HEK293 (cell line): Measurements from ENCODE around the gene TIRAP.

ENCODE experiments used
- GFI1B ChIP-seq: fragments of 450-650 bp; formaldehyde crosslinking; IDR thresholded peaks from 2 replicates; pipeline ENCODE4 v1.5.1; 2016; ENCODE audit warnings: missing biosample characterization, missing genetic modification characterization
- GLI4 ChIP-seq: fragments of 450-650 bp; formaldehyde crosslinking; IDR thresholded peaks from 2 replicates; pipeline ENCODE4 v1.5.1; 2016; ENCODE audit warnings: missing biosample characterization, missing genetic modification characterization
- KLF1 ChIP-seq: fragments of 450-650 bp; formaldehyde crosslinking; IDR thresholded peaks from 2 replicates; pipeline ENCODE4 v1.5.1; 2016; ENCODE audit warnings: missing biosample characterization, missing genetic modification characterization
- RBAK ChIP-seq: fragments of 450-650 bp; formaldehyde crosslinking; IDR thresholded peaks from 2 replicates; pipeline ENCODE4 v1.5.1; 2016; ENCODE audit warnings: missing biosample characterization, missing genetic modification characterization
- SALL2 ChIP-seq: fragments of 450-650 bp; formaldehyde crosslinking; IDR thresholded peaks from 2 replicates; pipeline ENCODE4 v1.5.0; 2017; ENCODE audit warnings: missing biosample characterization, mild to moderate bottlenecking, missing genetic modification characterization, borderline replicate concordance
- SP2 ChIP-seq: fragments of 450-650 bp; formaldehyde crosslinking; IDR thresholded peaks from 2 replicates; pipeline ENCODE4 v1.5.1; 2016; ENCODE audit warnings: missing biosample characterization, missing genetic modification characterization
- WT1 ChIP-seq: fragments of 450-650 bp; formaldehyde crosslinking; IDR thresholded peaks from 2 replicates; pipeline ENCODE4 v1.5.1; 2016; ENCODE audit warnings: missing biosample characterization, missing genetic modification characterization
- YY2 ChIP-seq: fragments of 450-650 bp; formaldehyde crosslinking; IDR thresholded peaks from 2 replicates; pipeline ENCODE4 v1.5.1; 2016; ENCODE audit warnings: missing biosample characterization, missing genetic modification characterization
- ZBTB48 ChIP-seq: fragments of 450-650 bp; formaldehyde crosslinking; IDR thresholded peaks from 2 replicates; pipeline ENCODE4 v1.5.1; 2016; ENCODE audit warnings: missing biosample characterization, missing genetic modification characterization
- ZBTB8A ChIP-seq: fragments of 450-650 bp; formaldehyde crosslinking; IDR thresholded peaks from 2 replicates; pipeline ENCODE4 v1.5.1; 2016; ENCODE audit warnings: missing biosample characterization, missing genetic modification characterization
- ZFP41 ChIP-seq: fragments of 450-650 bp; formaldehyde crosslinking; IDR thresholded peaks from 2 replicates; pipeline ENCODE4 v1.5.1; 2016; ENCODE audit warnings: missing biosample characterization, missing genetic modification characterization, borderline replicate concordance
- ZNF146 ChIP-seq: fragments of 450-650 bp; formaldehyde crosslinking; IDR thresholded peaks from 2 replicates; pipeline ENCODE4 v1.5.1; 2016; ENCODE audit warnings: missing biosample characterization, missing genetic modification characterization
- ZNF223 ChIP-seq: fragments of 450-650 bp; formaldehyde crosslinking; IDR thresholded peaks from 2 replicates; pipeline ENCODE4 v1.5.1; 2016; ENCODE audit warnings: missing biosample characterization, missing genetic modification characterization
- ZNF416 ChIP-seq: fragments of 450-650 bp; formaldehyde crosslinking; IDR thresholded peaks from 2 replicates; pipeline ENCODE4 v1.5.1; 2016; ENCODE audit warnings: missing biosample characterization, missing genetic modification characterization
- ZNF707 ChIP-seq: fragments of 450-650 bp; formaldehyde crosslinking; IDR thresholded peaks from 2 replicates; pipeline ENCODE4 v1.5.1; 2016; ENCODE audit warnings: missing biosample characterization, missing genetic modification characterization
- ZNF768 ChIP-seq: fragments of 450-650 bp; formaldehyde crosslinking; IDR thresholded peaks from 2 replicates; pipeline ENCODE4 v1.5.1; 2018; ENCODE audit warnings: missing biosample characterization, mild to moderate bottlenecking, missing genetic modification characterization
- ZNF792 ChIP-seq: fragments of 450-650 bp; formaldehyde crosslinking; IDR thresholded peaks from 2 replicates; pipeline ENCODE4 v1.5.1; 2016; ENCODE audit warnings: missing biosample characterization, missing genetic modification characterization
- ZNF837 ChIP-seq: fragments of 450-650 bp; formaldehyde crosslinking; IDR thresholded peaks from 2 replicates; pipeline ENCODE4 v1.5.1; 2016; ENCODE audit warnings: missing biosample characterization, missing genetic modification characterization
- ZSCAN16 ChIP-seq: fragments of 450-650 bp; formaldehyde crosslinking; IDR thresholded peaks from 2 replicates; pipeline ENCODE4 v1.5.1; 2016; ENCODE audit warnings: missing biosample characterization, missing genetic modification characterization
- TF ChIP-seq, protein P1 (sequence below): fragments of 450-650 bp; formaldehyde crosslinking; IDR thresholded peaks from 2 replicates; pipeline ENCODE4 v1.5.1; 2016; ENCODE audit warnings: missing biosample characterization, missing genetic modification characterization
- TF ChIP-seq, protein P2 (sequence below): fragments of 450-650 bp; formaldehyde crosslinking; IDR thresholded peaks from 2 replicates; pipeline ENCODE4 v1.5.0; 2017; ENCODE audit warnings: missing biosample characterization, missing genetic modification characterization, borderline replicate concordance
- TF ChIP-seq, protein P3 (sequence below): fragments of 450-650 bp; formaldehyde crosslinking; IDR thresholded peaks from 2 replicates; pipeline ENCODE4 v1.5.1; 2017; ENCODE audit warnings: missing biosample characterization, missing genetic modification characterization
- TF ChIP-seq, protein P4 (sequence below): fragments of 450-650 bp; formaldehyde crosslinking; IDR thresholded peaks from 2 replicates; pipeline ENCODE4 v1.5.1; 2016; ENCODE audit warnings: missing biosample characterization, missing genetic modification characterization, borderline replicate concordance
- TF ChIP-seq, protein P5 (sequence below): fragments of 450-650 bp; formaldehyde crosslinking; IDR thresholded peaks from 2 replicates; pipeline ENCODE4 v1.5.1; 2016; ENCODE audit warnings: missing biosample characterization, missing genetic modification characterization
- TF ChIP-seq, protein P6 (sequence below): fragments of 450-650 bp; formaldehyde crosslinking; IDR thresholded peaks from 2 replicates; pipeline ENCODE4 v1.5.1; 2016; ENCODE audit warnings: missing biosample characterization, missing genetic modification characterization, borderline replicate concordance

Gene TIRAP

DNA sequence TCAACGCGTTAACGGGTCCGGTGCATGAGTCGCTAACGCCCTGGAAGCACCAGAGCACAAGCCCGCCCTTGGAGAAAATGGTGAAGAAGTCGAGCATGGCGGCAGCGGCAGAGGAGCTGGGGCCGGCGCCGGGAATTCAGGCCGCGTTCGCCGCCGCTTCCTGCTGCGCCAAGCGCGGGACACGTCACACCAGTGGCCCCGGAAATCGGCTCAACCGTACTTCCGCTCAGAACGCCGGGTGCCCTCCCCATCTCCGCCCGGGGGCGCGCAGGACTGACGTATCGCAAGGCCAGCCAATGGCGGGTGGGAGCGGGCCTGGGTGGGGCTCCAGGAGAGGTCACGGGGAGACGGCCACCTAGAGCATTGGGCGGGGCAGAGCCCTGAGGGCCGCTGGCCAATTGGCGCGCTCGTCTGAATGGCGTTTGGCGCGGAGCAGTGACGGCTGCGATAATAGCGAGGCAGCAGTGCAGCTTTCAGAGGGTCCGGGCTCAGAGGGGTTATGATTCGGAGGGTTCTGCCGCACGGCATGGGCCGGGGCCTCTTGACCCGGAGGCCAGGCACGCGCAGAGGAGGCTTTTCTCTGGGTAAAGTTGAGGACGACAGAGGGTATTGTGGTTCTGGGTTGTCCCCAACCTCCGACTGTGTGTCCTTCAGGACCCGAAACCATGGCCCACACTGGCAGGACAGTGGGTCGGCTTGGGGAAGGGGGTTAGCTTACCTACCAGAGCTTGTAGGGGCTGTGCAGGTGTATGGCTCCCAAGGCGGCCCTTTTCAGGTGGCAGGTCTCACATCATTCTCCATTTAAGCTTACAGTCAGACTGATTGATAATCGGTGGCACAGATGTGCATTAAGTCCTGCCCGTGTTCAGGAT lies 13.9 kb upstream of the TIRAP start, which contains the start of the genes FOXRED1 and SRPRA (continued):
- TF ChIP-seq ZSCAN16 (tag by site-specific recombination): no peak
- TF ChIP-seq ZNF837 (tag by site-specific recombination): no peak
- no peak for TF ChIP-seq RBAK
- no peak for TF ChIP-seq ZNF768
- TF ChIP-seq SALL2 (tag by site-specific recombination): no peak
- TF ChIP-seq, protein P1, sequence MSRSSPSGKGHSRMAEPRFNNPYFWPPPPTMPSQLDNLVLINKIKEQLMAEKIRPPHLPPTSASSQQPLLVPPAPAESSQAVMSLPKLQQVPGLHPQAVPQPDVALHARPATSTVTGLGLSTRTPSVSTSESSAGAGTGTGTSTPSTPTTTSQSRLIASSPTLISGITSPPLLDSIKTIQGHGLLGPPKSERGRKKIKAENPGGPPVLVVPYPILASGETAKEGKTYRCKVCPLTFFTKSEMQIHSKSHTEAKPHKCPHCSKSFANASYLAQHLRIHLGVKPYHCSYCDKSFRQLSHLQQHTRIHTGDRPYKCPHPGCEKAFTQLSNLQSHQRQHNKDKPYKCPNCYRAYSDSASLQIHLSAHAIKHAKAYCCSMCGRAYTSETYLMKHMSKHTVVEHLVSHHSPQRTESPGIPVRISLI (tag by site-specific recombination): no peak
- TF ChIP-seq WT1: no peak; the same call in 1 of the 2 replicates
- peak; percentile 63 for TF ChIP-seq ZBTB8A (tag by site-specific recombination)
- TF ChIP-seq ZFP41 (tag by site-specific recombination): no peak
- TF ChIP-seq ZNF223: no peak
- no peak for TF ChIP-seq ZNF792 (tag by site-specific recombination)
- TF ChIP-seq, protein P2, sequence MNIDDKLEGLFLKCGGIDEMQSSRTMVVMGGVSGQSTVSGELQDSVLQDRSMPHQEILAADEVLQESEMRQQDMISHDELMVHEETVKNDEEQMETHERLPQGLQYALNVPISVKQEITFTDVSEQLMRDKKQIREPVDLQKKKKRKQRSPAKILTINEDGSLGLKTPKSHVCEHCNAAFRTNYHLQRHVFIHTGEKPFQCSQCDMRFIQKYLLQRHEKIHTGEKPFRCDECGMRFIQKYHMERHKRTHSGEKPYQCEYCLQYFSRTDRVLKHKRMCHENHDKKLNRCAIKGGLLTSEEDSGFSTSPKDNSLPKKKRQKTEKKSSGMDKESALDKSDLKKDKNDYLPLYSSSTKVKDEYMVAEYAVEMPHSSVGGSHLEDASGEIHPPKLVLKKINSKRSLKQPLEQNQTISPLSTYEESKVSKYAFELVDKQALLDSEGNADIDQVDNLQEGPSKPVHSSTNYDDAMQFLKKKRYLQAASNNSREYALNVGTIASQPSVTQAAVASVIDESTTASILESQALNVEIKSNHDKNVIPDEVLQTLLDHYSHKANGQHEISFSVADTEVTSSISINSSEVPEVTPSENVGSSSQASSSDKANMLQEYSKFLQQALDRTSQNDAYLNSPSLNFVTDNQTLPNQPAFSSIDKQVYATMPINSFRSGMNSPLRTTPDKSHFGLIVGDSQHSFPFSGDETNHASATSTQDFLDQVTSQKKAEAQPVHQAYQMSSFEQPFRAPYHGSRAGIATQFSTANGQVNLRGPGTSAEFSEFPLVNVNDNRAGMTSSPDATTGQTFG: no peak
- TF ChIP-seq ZBTB48 (tag by site-specific recombination): no peak
- TF ChIP-seq, protein P3, sequence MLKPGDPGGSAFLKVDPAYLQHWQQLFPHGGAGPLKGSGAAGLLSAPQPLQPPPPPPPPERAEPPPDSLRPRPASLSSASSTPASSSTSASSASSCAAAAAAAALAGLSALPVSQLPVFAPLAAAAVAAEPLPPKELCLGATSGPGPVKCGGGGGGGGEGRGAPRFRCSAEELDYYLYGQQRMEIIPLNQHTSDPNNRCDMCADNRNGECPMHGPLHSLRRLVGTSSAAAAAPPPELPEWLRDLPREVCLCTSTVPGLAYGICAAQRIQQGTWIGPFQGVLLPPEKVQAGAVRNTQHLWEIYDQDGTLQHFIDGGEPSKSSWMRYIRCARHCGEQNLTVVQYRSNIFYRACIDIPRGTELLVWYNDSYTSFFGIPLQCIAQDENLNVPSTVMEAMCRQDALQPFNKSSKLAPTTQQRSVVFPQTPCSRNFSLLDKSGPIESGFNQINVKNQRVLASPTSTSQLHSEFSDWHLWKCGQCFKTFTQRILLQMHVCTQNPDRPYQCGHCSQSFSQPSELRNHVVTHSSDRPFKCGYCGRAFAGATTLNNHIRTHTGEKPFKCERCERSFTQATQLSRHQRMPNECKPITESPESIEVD (tag by site-specific recombination): no peak
- no peak for TF ChIP-seq GFI1B (tag by site-specific recombination)
- peak; percentile 58; the same call in 1 of the 2 replicates for TF ChIP-seq YY2 (tag by site-specific recombination)
- TF ChIP-seq ZNF146 (tag by site-specific recombination): no peak
- TF ChIP-seq, protein P4, sequence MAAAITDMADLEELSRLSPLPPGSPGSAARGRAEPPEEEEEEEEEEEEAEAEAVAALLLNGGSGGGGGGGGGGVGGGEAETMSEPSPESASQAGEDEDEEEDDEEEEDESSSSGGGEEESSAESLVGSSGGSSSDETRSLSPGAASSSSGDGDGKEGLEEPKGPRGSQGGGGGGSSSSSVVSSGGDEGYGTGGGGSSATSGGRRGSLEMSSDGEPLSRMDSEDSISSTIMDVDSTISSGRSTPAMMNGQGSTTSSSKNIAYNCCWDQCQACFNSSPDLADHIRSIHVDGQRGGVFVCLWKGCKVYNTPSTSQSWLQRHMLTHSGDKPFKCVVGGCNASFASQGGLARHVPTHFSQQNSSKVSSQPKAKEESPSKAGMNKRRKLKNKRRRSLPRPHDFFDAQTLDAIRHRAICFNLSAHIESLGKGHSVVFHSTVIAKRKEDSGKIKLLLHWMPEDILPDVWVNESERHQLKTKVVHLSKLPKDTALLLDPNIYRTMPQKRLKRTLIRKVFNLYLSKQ (tag by site-specific recombination): no peak
- no peak for TF ChIP-seq ZNF707
- TF ChIP-seq, protein P5, sequence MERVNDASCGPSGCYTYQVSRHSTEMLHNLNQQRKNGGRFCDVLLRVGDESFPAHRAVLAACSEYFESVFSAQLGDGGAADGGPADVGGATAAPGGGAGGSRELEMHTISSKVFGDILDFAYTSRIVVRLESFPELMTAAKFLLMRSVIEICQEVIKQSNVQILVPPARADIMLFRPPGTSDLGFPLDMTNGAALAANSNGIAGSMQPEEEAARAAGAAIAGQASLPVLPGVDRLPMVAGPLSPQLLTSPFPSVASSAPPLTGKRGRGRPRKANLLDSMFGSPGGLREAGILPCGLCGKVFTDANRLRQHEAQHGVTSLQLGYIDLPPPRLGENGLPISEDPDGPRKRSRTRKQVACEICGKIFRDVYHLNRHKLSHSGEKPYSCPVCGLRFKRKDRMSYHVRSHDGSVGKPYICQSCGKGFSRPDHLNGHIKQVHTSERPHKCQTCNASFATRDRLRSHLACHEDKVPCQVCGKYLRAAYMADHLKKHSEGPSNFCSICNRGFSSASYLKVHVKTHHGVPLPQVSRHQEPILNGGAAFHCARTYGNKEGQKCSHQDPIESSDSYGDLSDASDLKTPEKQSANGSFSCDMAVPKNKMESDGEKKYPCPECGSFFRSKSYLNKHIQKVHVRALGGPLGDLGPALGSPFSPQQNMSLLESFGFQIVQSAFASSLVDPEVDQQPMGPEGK (tag by site-specific recombination): peak; percentile 92
- TF ChIP-seq ZNF416: no peak
- peak; percentile 97 for TF ChIP-seq SP2 (tag by site-specific recombination)
- TF ChIP-seq GLI4: no peak
- TF ChIP-seq, protein P6, sequence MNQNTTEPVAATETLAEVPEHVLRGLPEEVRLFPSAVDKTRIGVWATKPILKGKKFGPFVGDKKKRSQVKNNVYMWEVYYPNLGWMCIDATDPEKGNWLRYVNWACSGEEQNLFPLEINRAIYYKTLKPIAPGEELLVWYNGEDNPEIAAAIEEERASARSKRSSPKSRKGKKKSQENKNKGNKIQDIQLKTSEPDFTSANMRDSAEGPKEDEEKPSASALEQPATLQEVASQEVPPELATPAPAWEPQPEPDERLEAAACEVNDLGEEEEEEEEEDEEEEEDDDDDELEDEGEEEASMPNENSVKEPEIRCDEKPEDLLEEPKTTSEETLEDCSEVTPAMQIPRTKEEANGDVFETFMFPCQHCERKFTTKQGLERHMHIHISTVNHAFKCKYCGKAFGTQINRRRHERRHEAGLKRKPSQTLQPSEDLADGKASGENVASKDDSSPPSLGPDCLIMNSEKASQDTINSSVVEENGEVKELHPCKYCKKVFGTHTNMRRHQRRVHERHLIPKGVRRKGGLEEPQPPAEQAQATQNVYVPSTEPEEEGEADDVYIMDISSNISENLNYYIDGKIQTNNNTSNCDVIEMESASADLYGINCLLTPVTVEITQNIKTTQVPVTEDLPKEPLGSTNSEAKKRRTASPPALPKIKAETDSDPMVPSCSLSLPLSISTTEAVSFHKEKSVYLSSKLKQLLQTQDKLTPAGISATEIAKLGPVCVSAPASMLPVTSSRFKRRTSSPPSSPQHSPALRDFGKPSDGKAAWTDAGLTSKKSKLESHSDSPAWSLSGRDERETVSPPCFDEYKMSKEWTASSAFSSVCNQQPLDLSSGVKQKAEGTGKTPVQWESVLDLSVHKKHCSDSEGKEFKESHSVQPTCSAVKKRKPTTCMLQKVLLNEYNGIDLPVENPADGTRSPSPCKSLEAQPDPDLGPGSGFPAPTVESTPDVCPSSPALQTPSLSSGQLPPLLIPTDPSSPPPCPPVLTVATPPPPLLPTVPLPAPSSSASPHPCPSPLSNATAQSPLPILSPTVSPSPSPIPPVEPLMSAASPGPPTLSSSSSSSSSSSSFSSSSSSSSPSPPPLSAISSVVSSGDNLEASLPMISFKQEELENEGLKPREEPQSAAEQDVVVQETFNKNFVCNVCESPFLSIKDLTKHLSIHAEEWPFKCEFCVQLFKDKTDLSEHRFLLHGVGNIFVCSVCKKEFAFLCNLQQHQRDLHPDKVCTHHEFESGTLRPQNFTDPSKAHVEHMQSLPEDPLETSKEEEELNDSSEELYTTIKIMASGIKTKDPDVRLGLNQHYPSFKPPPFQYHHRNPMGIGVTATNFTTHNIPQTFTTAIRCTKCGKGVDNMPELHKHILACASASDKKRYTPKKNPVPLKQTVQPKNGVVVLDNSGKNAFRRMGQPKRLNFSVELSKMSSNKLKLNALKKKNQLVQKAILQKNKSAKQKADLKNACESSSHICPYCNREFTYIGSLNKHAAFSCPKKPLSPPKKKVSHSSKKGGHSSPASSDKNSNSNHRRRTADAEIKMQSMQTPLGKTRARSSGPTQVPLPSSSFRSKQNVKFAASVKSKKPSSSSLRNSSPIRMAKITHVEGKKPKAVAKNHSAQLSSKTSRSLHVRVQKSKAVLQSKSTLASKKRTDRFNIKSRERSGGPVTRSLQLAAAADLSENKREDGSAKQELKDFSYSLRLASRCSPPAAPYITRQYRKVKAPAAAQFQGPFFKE (tag by site-specific recombination): no peak
- peak; percentile 72; the same call in 1 of the 2 replicates for TF ChIP-seq KLF1
